HG03095 (cell line): Measurements from ENCODE around the gene SPTBN1.

Experiments used
- ATAC-seq: cut with Tn5 transposase; IDR thresholded peaks from one replicate; pipeline ENCODE4 v1.9.1; 2021; ENCODE audit warnings: moderate library complexity; ENCODE audit not compliant: unreplicated experiment

SPTBN1 gene

GRCh38 chr2:54628418-54628817, 172.3 kb downstream of the SPTBN1 start:
- ATAC-seq, result no peak

GRCh38 chr2:54628957-54629356, 172.8 kb downstream of the SPTBN1 start:
- ATAC-seq, result no peak

DNA sequence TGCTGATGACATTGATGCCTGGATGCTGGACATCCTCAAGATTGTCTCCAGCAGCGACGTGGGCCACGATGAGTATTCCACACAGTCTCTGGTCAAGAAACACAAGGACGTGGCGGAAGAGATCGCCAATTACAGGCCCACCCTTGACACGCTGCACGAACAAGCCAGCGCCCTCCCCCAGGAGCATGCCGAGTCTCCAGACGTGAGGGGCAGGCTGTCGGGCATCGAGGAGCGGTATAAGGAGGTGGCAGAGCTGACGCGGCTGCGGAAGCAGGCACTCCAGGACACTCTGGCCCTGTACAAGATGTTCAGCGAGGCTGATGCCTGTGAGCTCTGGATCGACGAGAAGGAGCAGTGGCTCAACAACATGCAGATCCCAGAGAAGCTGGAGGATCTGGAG, 173.3 kb downstream of the SPTBN1 start:
- ATAC-seq, result no peak

GRCh38 chr2:54629914-54630857, 174.1 kb downstream of the SPTBN1 start:
- ATAC-seq, result no peak

- no peak for ATAC-seq
These were observed 174.9 kb downstream of the SPTBN1 start for GRCh38 chr2:54630858-54631497.

DNA sequence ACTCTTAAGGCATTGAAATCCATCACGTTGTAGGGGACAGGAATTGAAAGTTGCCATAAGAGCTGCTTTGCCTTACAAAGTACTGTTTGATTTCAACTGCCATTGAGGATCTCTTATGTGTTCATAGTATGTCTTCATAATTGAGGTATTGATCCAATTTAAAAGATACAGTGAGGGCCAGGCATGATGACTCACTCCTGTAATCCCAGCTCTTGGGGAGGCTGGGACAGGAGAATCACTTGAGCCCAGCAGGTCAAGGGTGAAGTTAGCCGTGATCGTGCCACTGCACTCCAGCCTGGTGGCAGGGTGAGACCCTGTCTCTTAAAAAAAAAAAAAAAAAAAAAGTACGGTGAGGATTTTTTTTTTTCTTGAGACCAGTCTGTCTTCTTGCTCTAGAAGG, 175.6 kb downstream of the SPTBN1 start:
- ATAC-seq, result no peak

DNA sequence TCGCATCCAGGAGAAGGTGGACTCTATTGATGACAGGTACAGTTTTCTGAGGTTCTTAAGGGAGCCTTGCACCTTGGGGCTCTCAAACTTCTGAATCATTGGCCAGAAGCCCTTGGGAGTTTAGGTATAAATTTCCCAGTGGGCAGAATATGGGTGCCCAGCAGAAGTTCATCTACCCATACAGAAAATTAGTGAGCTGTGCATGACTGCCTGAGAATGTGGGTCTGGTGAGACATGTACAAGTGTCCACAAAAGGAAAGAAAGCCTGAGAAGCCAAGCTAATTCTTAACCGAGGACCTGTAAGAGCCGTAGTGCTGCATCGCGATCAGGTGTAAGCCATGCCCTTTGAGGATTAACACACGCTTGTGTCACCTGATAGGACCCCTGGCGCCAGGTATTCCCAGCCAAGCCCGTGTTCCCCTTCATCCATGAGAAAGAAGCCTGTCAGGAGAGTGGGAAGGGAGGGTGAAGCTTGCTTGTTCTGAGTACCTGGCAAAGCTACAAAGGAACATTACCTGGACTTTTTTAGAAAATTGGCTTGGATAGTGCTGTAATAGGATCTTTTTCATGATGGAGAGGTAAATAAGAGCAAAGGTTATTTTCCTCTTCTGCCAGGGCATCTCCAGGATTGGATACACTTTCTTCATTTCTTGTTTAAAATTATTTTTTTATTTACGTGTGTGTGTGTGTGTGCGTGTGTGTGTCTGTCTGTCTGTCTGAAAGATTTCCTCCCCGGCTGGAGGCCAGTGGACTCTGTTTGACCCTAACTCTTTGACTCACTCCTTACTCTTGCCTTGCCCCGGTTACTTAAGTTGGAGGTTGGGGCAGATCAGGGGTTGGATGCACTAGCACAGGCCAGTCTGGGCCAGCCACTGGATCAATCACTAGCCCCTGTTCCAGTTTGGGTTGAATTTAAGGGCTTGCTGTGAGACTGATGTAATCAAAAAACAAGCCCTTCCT, 176.9 kb downstream of the SPTBN1 start:
- ATAC-seq, result no peak

DNA sequence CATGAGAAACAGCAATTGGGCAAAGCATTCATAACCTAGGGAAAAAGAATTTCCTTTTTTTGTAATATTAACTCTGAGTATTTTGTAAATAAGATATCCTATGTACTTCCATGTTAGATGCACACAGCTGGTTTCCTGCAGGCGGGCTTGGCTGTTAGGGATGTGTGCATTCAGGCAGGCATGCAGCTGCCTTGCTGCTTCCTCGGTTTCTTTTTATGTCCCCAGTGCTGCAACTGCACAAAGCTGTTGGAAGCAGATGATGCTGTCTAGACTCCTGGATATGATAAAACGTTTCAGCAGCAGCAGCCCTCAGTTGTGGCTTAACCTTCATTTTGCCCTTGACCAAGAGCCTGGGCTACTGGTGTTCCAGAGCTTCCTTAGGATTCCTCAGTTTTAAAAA, 177.9 kb downstream of the SPTBN1 start:
- no peak for ATAC-seq

DNA sequence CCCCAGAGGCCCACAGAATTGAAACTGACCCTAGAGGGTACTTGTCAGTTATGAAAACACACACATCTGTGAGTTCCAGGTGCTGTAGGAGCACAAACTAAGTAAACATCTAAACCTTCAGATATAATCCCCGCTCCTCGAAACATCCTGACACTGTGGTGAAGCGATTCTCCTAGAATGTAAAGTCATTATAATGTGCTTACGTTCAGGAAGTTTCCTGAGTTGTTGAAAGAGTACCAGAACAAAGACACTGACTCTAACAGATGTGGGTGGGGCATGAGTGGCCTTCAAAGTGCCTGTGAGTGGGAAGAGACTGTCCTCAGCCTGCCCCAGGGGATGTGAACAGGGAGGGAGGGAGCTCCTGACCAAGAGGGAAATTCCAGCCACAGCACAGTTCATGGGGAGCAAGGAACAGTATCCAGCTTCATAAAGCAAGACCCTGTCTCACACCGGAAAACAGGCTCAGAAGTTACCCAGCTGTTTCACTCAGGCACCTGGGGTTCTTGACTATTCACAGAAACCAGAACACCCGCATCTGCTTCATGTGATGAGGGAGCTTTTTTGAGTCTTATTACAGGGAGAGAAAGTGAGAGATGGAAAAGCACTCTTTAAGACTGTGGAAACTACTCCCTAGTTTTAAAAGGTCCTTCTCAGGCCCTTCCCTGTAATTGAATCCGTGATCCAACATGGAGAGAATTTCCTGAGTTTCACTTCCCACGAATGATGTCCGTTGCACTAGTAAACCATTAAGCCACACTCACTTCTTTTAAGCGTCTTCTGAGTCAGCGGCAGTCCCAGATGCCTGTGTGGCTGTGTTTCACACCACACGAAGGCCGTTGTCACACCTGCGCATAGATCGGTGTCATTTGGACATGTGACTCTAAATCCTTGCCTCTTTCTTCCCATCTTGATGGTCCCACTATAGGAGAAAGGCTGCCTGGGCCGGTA, 178.7 kb downstream of the SPTBN1 start:
- peak; percentile 74 for ATAC-seq

- ATAC-seq, result no peak
These were observed 179.5 kb downstream of the SPTBN1 start for GRCh38 chr2:54635554-54636152.

- no peak for ATAC-seq
These were observed 180.4 kb downstream of the SPTBN1 start for GRCh38 chr2:54636415-54637139.

GRCh38 chr2:54638103-54638502, 182.0 kb downstream of the SPTBN1 start:
- peak; percentile 39 for ATAC-seq

- ATAC-seq, result no peak
These were observed 182.7 kb downstream of the SPTBN1 start for GRCh38 chr2:54638774-54639187.

- no peak for ATAC-seq
These were observed 183.5 kb downstream of the SPTBN1 start for GRCh38 chr2:54639609-54640008.

- no peak for ATAC-seq
These were observed 184.9 kb downstream of the SPTBN1 start for GRCh38 chr2:54640834-54641540.

GRCh38 chr2:54641988-54642387, 185.9 kb downstream of the SPTBN1 start:
- no peak for ATAC-seq

- ATAC-seq, result no peak
These were observed 186.7 kb downstream of the SPTBN1 start for GRCh38 chr2:54642677-54643430.

- ATAC-seq, result no peak
These were observed 188.1 kb downstream of the SPTBN1 start for GRCh38 chr2:54644236-54644635.
